ENCODE results near the gene RRP15.

The RRP15 gene

DNA sequence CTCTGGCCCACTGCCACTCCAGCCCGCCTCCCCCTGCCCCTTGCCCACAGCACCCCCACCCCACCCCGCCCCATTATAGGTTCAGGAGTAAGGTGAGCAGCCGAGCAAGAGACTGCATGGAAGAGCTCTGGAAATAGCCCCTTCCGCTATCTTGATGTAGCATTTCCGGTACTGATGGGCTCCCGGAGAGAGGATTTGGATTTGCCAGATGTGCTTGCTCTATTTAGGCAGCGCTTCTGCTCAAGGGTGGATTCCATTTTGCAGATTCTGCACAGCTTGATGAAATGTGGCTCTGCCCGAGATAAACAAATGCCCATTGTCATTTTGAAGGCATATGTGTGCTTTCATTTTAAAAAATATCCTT, 67.0 kb downstream of the RRP15 start:
- no CpG with 5 or more reads among the region's 8 CpGs for WGBS (ENCODE audit: extremely low coverage, insufficient coverage, insufficient read length)
- H3K4ac ChIP-seq (ENCODE audit: low read depth, low read length) = no peak overlapping the region

GRCh38 chr1:218353656-218354055, 68.6 kb downstream of the RRP15 start:
- Histone ChIP-seq H2BK120ac (ENCODE audit: insufficient read depth, low read length, poor library complexity) (no peak overlapping the region), H3K79me1 (ENCODE audit: low read length) (no peaks in the 10 kb centered on the region), H2AK5ac (ENCODE audit: low read length) (no peak overlapping the region), H4K12ac (ENCODE audit: low read depth, low read length) (no peak overlapping the region), H3K4ac (ENCODE audit: low read depth, low read length) (no peak overlapping the region), H2AFZ (ENCODE audit: insufficient read depth, low read length, poor library complexity) (no peak overlapping the region), H3K9ac (ENCODE audit: low read length) (no peak overlapping the region), H3K4me3 (ENCODE audit: low read depth, low read length) (no peak overlapping the region), H3K79me2 (ENCODE audit: control insufficient read depth, insufficient read depth, low read length, poor library complexity) (no peaks in the 10 kb centered on the region), H3K36me3 (ENCODE audit: control insufficient read depth in 1 of 2, insufficient read depth in 2 of 2, low read length in 2 of 2) (no peaks in the 10 kb centered on the region), H3K4me2 (ENCODE audit: low read length) (no peak overlapping the region), H3K14ac (ENCODE audit: low read length) (no peak overlapping the region), H2BK12ac (ENCODE audit: low read length) (no peak overlapping the region), H3K9me3 (ENCODE audit: insufficient read depth, low read depth, low read length) (no peaks in the 10 kb centered on the region), H4K8ac (ENCODE audit: low read depth, low read length) (no peak overlapping the region), H3K27ac (ENCODE audit: low read depth, low read length) (no peak overlapping the region), H2BK5ac (ENCODE audit: low read depth, low read length, poor library complexity) (no peak overlapping the region), H3K27me3 (ENCODE audit: insufficient read depth, low read length) (no peaks in the 10 kb centered on the region), H3K4me1 (ENCODE audit: control insufficient read depth in 1 of 2, insufficient read depth in 2 of 2, low read length in 2 of 2) (no peaks in the 10 kb centered on the region), H3K23ac (ENCODE audit: low read length) (no peak overlapping the region), H3K18ac (ENCODE audit: low read length) (no peak overlapping the region), H4K91ac (ENCODE audit: low read depth, low read length) (no peak overlapping the region)
- DNase-seq = peak; percentile 86 to 88
- WGBS (ENCODE audit: extremely low coverage, insufficient coverage, insufficient read length) = no CpG with 5 or more reads among the region's 4 CpGs

More for the DNA sequence above, 67.0 kb downstream of the RRP15 start:
- H3K36me3 ChIP-seq (ENCODE audit: control insufficient read depth in 1 of 2, insufficient read depth in 2 of 2, low read length in 2 of 2) = no peaks in the 10 kb centered on the region
- H3K9me3 ChIP-seq (ENCODE audit: insufficient read depth, low read depth, low read length) = no peaks in the 10 kb centered on the region
- no peaks in the 10 kb centered on the region for H3K27me3 ChIP-seq (ENCODE audit: insufficient read depth, low read length)
- H3K9ac ChIP-seq (ENCODE audit: low read length) = no peak overlapping the region
- H4K8ac ChIP-seq (ENCODE audit: low read depth, low read length) = no peak overlapping the region
- no peak overlapping the region for H3K4me3 ChIP-seq (ENCODE audit: low read depth, low read length)
- H2BK12ac ChIP-seq (ENCODE audit: low read length) = no peak overlapping the region
- H2BK120ac ChIP-seq (ENCODE audit: insufficient read depth, low read length, poor library complexity) = no peak overlapping the region
- H2AK5ac ChIP-seq (ENCODE audit: low read length) = no peak overlapping the region
- no peaks in the 10 kb centered on the region for H3K4me1 ChIP-seq (ENCODE audit: control insufficient read depth in 1 of 2, insufficient read depth in 2 of 2, low read length in 2 of 2)
- H3K79me2 ChIP-seq (ENCODE audit: control insufficient read depth, insufficient read depth, low read length, poor library complexity) = no peaks in the 10 kb centered on the region
- H3K4me2 ChIP-seq (ENCODE audit: low read length) = no peak overlapping the region
- H3K27ac ChIP-seq (ENCODE audit: low read depth, low read length) = no peak overlapping the region
- H3K18ac ChIP-seq (ENCODE audit: low read length) = no peak overlapping the region
- H3K79me1 ChIP-seq (ENCODE audit: low read length) = no peaks in the 10 kb centered on the region
- H3K23ac ChIP-seq (ENCODE audit: low read length) = no peak overlapping the region
- no peak overlapping the region for H4K12ac ChIP-seq (ENCODE audit: low read depth, low read length)
- H3K14ac ChIP-seq (ENCODE audit: low read length) = no peak overlapping the region
- no peak overlapping the region for H4K91ac ChIP-seq (ENCODE audit: low read depth, low read length)
- no peak for DNase-seq
- no peak overlapping the region for H2AFZ ChIP-seq (ENCODE audit: insufficient read depth, low read length, poor library complexity)
- H2BK5ac ChIP-seq (ENCODE audit: low read depth, low read length, poor library complexity) = no peak overlapping the region

DNA sequence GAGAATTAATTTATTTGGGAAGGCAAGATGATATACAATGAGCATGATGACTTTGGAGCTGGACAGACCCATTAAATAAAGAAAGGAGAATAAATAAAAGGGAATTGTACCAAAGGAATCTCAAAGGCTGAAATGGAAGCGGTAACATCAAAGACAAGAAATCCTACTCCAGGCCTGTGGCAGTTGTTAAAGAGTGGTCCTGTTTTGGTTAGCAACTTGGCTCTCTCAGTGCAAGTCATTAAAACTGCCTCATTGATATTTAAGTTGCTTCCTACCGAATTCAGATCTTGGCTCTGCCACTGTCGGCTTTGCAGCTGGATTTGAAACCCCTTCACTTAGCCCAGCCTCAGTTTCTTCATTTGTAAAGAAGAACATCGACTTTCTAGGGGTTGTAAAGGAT, 70.2 kb downstream of the RRP15 start:
- Histone ChIP-seq H2AFZ (ENCODE audit: insufficient read depth, low read length, poor library complexity) (no peak overlapping the region), H3K36me3 (ENCODE audit: control insufficient read depth in 1 of 2, insufficient read depth in 2 of 2, low read length in 2 of 2) (no peaks in the 10 kb centered on the region), H3K4me2 (ENCODE audit: low read length) (no peak overlapping the region), H3K27ac (ENCODE audit: low read depth, low read length) (no peak overlapping the region), H3K9me3 (ENCODE audit: insufficient read depth, low read depth, low read length) (no peaks in the 10 kb centered on the region), H3K79me2 (ENCODE audit: control insufficient read depth, insufficient read depth, low read length, poor library complexity) (no peaks in the 10 kb centered on the region), H3K4me1 (ENCODE audit: control insufficient read depth in 1 of 2, insufficient read depth in 2 of 2, low read length in 2 of 2) (no peaks in the 10 kb centered on the region), H2AK5ac (ENCODE audit: low read length) (no peak overlapping the region), H3K27me3 (ENCODE audit: insufficient read depth, low read length) (no peaks in the 10 kb centered on the region), H4K8ac (ENCODE audit: low read depth, low read length) (no peak overlapping the region), H3K4ac (ENCODE audit: low read depth, low read length) (no peak overlapping the region), H2BK5ac (ENCODE audit: low read depth, low read length, poor library complexity) (no peak overlapping the region), H3K23ac (ENCODE audit: low read length) (no peak overlapping the region), H3K79me1 (ENCODE audit: low read length) (no peaks in the 10 kb centered on the region), H3K14ac (ENCODE audit: low read length) (no peak overlapping the region), H3K4me3 (ENCODE audit: low read depth, low read length) (no peak overlapping the region), H4K12ac (ENCODE audit: low read depth, low read length) (no peak overlapping the region), H2BK120ac (ENCODE audit: insufficient read depth, low read length, poor library complexity) (no peak overlapping the region), H4K91ac (ENCODE audit: low read depth, low read length) (no peak overlapping the region), H3K9ac (ENCODE audit: low read length) (no peak overlapping the region), H2BK12ac (ENCODE audit: low read length) (no peak overlapping the region), H3K18ac (ENCODE audit: low read length) (no peak overlapping the region)
- WGBS (ENCODE audit: extremely low coverage, insufficient coverage, insufficient read length) = no CpG with 5 or more reads among the region's 4 CpGs
- no peak for DNase-seq

DNA sequence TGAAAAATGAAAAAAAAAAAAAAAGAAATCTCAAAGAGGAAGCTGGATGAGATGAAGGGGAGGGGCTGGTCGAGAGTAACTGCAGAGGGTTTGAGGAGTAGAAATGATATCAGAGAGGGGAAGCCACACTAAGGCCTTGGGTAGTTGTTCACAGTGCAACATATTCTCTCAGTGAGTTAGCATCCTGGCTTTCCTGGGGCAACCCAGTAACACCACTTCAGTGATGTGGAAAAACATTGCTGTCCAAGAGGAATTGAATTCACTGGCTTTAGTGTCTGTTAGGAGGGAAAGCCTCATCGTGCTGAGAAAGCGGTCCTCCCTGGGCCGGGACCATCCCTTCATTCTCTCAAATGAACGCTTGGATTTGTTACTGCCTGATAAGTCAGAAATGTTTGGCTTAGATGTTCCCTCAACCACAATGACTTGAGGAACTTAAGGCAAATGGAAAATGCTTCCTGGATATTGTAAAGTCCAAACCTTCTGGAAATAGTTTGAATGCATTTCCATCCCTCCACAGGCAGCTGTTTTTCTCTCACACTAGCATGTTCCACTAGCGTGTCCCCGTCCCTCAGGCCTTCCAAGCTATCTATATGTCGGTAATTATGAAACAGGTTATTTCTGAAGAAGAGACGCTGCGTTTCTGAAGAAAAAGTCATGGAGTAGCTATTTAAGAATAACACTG, 72.3 kb downstream of the RRP15 start:
- Histone ChIP-seq H3K27ac (ENCODE audit: low read depth, low read length) (no peak overlapping the region), H3K9me3 (ENCODE audit: insufficient read depth, low read depth, low read length) (no peaks in the 10 kb centered on the region), H3K4me3 (ENCODE audit: low read depth, low read length) (no peak overlapping the region), H3K4ac (ENCODE audit: low read depth, low read length) (no peak overlapping the region), H3K4me1 (ENCODE audit: control insufficient read depth in 1 of 2, insufficient read depth in 2 of 2, low read length in 2 of 2) (no peaks in the 10 kb centered on the region), H3K79me2 (ENCODE audit: control insufficient read depth, insufficient read depth, low read length, poor library complexity) (no peaks in the 10 kb centered on the region), H3K79me1 (ENCODE audit: low read length) (no peaks in the 10 kb centered on the region), H3K36me3 (ENCODE audit: control insufficient read depth in 1 of 2, insufficient read depth in 2 of 2, low read length in 2 of 2) (no peaks in the 10 kb centered on the region), H3K4me2 (ENCODE audit: low read length) (no peak overlapping the region), H3K14ac (ENCODE audit: low read length) (no peak overlapping the region), H3K18ac (ENCODE audit: low read length) (no peak overlapping the region), H4K12ac (ENCODE audit: low read depth, low read length) (no peak overlapping the region), H2BK5ac (ENCODE audit: low read depth, low read length, poor library complexity) (no peak overlapping the region), H2AK5ac (ENCODE audit: low read length) (no peak overlapping the region), H4K8ac (ENCODE audit: low read depth, low read length) (no peak overlapping the region), H4K91ac (ENCODE audit: low read depth, low read length) (no peak overlapping the region), H2BK120ac (ENCODE audit: insufficient read depth, low read length, poor library complexity) (no peak overlapping the region), H2BK12ac (ENCODE audit: low read length) (no peak overlapping the region), H2AFZ (ENCODE audit: insufficient read depth, low read length, poor library complexity) (no peak overlapping the region), H3K23ac (ENCODE audit: low read length) (no peak overlapping the region), H3K9ac (ENCODE audit: low read length) (no peak overlapping the region), H3K27me3 (ENCODE audit: insufficient read depth, low read length) (no peaks in the 10 kb centered on the region)
- no CpG with 5 or more reads among the region's 10 CpGs for WGBS (ENCODE audit: extremely low coverage, insufficient coverage, insufficient read length)
- peak; percentile 53 to 84 for DNase-seq

Measured in trophoblast cell (in vitro differentiated cells and primary cell).